Measurements from ENCODE around the gene HSP90B1. TPM values are rescaled to one million over a fixed set of nuclear protein-coding genes. Genes with fewer than 3 reads are reported as not detected.

The HSP90B1 gene
- total and polyA plus RNA-seq, 2 of the 13 experiments (the other 11 are each of a cell fraction or from before 2014, with no cell fraction given) = 800 to 954 TPM

DNA sequence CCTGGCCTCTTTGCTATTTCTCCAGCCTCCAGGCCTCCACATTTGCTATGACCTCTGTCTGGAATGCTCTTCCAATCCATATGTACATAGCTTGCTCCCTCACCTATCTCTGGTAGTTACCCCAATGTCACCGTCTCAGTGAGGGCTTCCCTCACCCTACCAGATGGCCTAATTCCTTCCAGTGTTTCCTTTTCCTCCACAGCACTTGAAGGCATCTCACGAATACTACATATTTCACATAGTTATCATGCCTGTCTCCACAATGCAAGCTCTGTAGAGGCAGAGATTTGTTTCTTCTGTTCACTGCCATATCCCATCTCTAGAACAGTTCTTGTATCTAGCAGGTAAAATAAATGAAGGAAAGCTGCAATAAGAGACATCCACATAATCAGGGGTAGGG, 21.3 kb upstream of the HSP90B1 start:
- 5% methylated on average over 2 of the region's 2 CpGs for WGBS (ENCODE audit: low lambda C conversion rate)
- H3K27ac ChIP-seq (ENCODE audit: extremely low read length, insufficient read depth, low read length) = no peak overlapping the region
- no peaks in the 10 kb centered on the region for H3K79me2 ChIP-seq (ENCODE audit: insufficient read depth, low read length)
- no peak overlapping the region for H3K4me2 ChIP-seq (ENCODE audit: low read depth, low read length)
- no peak for DNase-seq (ENCODE audit: low spot score)
- in situ Hi-C loops (cut with HindIII; ENCODE audit: extremely low pct_ligation_motif_present, low pct_unique_long_range_greater_than_20kb) (no loop called here), intact Hi-C loops (cut with micrococcal nuclease; ENCODE audit: unreplicated experiment) (no loop called here)
- no peaks in the 10 kb centered on the region for H4K20me1 ChIP-seq (ENCODE audit: insufficient read depth, low read length)
- no peak overlapping the region for H3K4me3 ChIP-seq (replicated peaks in 1 of 3; ENCODE audit: insufficient read depth in 1 of 3, low read depth in 2 of 3, low read length in 3 of 3)
- no peak overlapping the region for H2AFZ ChIP-seq (ENCODE audit: low read length)
- TF ChIP-seq ZNF432 (CRISPR knock-in tag; IDR thresholded peaks at IDR 0.05; ENCODE audit: borderline replicate concordance) (no peak), TBL1XR1 (IDR thresholded peaks at IDR 0.05; ENCODE audit: borderline replicate concordance, low read length, partially characterized antibody) (no peak), CHD4 (IDR thresholded peaks at IDR 0.05; ENCODE audit: borderline replicate concordance, low read length) (no peak), RFXANK (CRISPR knock-in tag; IDR thresholded peaks at IDR 0.05) (no peak)
- TF ChIP-seq, protein P1, sequence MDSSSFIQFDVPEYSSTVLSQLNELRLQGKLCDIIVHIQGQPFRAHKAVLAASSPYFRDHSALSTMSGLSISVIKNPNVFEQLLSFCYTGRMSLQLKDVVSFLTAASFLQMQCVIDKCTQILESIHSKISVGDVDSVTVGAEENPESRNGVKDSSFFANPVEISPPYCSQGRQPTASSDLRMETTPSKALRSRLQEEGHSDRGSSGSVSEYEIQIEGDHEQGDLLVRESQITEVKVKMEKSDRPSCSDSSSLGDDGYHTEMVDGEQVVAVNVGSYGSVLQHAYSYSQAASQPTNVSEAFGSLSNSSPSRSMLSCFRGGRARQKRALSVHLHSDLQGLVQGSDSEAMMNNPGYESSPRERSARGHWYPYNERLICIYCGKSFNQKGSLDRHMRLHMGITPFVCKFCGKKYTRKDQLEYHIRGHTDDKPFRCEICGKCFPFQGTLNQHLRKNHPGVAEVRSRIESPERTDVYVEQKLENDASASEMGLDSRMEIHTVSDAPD (CRISPR knock-in tag; IDR thresholded peaks at IDR 0.05) = no peak
- TF ChIP-seq, protein P2, sequence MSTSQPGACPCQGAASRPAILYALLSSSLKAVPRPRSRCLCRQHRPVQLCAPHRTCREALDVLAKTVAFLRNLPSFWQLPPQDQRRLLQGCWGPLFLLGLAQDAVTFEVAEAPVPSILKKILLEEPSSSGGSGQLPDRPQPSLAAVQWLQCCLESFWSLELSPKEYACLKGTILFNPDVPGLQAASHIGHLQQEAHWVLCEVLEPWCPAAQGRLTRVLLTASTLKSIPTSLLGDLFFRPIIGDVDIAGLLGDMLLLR (CRISPR knock-in tag; IDR thresholded peaks at IDR 0.05) = no peak
- POLR2A ChIA-PET = no interaction called here
- peaks cover 0 to 9% of the 10 kb centered on the region in 2 experiments; a peak in 2 of 5 replicates for H3K27me3 ChIP-seq (ENCODE audit: control insufficient read depth in 1 of 2, insufficient read depth in 2 of 2, low read length in 2 of 2)
- no peak for ATAC-seq
- H3K36me3 ChIP-seq (replicated peaks in 1 of 2; ENCODE audit: control insufficient read depth in 1 of 2, insufficient read depth in 2 of 2, low read length in 2 of 2) = no peaks in the 10 kb centered on the region
- no peak for FAIRE-seq
- CTCF ChIA-PET (ENCODE audit: low intra/inter-chr PET ratio, low total read pairs) = no interaction called here
- H3K4me1 ChIP-seq (ENCODE audit: insufficient read depth, low read length) = no peaks in the 10 kb centered on the region
- H3K9me3 ChIP-seq (ENCODE audit: low read length) = no peaks in the 10 kb centered on the region
- no peak overlapping the region for H3K9ac ChIP-seq (ENCODE audit: insufficient read depth, low read depth, low read length)
- BruUV-seq (replicated peaks) = no TSS peak

DNA sequence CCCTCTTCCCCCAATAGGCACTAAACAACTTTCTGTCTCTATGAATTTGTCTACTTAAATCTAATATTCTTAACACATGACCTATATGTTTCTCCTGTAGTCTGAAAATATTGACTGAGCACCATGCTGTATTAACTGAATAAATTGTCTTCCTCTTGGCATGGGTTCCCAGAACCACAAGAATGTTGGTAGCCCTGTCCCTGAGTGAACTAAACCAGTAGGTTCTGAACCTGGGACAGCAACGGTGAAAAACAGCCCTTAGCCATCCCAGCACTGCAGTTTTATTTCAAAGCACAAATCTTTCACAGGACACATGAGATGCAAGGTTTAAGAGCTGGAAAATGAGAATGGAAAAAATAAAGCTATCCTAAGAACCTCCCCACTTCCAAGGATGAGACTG, 20.4 kb upstream of the HSP90B1 start:
- in situ Hi-C loops (cut with HindIII; ENCODE audit: extremely low pct_ligation_motif_present, low pct_unique_long_range_greater_than_20kb) (no loop called here), intact Hi-C loops (cut with micrococcal nuclease; ENCODE audit: unreplicated experiment) (no loop called here)
- POLR2A ChIA-PET = interaction anchor here (0.7 kb wide), 1 partner anchor 8 kb away, joined by 3 read pairs; no protein-coding TSS in a partner anchor
- 0% methylated on average over 1 of the region's 1 CpG for WGBS (ENCODE audit: low lambda C conversion rate)
- H3K9me3 ChIP-seq (ENCODE audit: low read length) = no peaks in the 10 kb centered on the region
- CTCF ChIA-PET (ENCODE audit: low intra/inter-chr PET ratio, low total read pairs) = no interaction called here
- no peak overlapping the region for H3K4me3 ChIP-seq (replicated peaks in 1 of 3; ENCODE audit: insufficient read depth in 1 of 3, low read depth in 2 of 3, low read length in 3 of 3)
- BruUV-seq (replicated peaks) = no TSS peak
- no peaks in the 10 kb centered on the region for H3K79me2 ChIP-seq (ENCODE audit: insufficient read depth, low read length)
- no peaks in the 10 kb centered on the region for H3K36me3 ChIP-seq (replicated peaks in 1 of 2; ENCODE audit: control insufficient read depth in 1 of 2, insufficient read depth in 2 of 2, low read length in 2 of 2)
- no peaks in the 10 kb centered on the region for H3K4me1 ChIP-seq (ENCODE audit: insufficient read depth, low read length)
- no peak overlapping the region for H3K27ac ChIP-seq (ENCODE audit: extremely low read length, insufficient read depth, low read length)
- H3K4me2 ChIP-seq (ENCODE audit: low read depth, low read length) = no peak overlapping the region
- DNase-seq (ENCODE audit: low spot score) = no peak
- ATAC-seq = no peak
- no peak overlapping the region for H2AFZ ChIP-seq (ENCODE audit: low read length)
- no peaks in the 10 kb centered on the region for H4K20me1 ChIP-seq (ENCODE audit: insufficient read depth, low read length)
- peaks cover 0 to 6% of the 10 kb centered on the region in 2 experiments; a peak in 1 of 5 replicates for H3K27me3 ChIP-seq (ENCODE audit: control insufficient read depth in 1 of 2, insufficient read depth in 2 of 2, low read length in 2 of 2)
- no peak for FAIRE-seq
- H3K9ac ChIP-seq (ENCODE audit: insufficient read depth, low read depth, low read length) = no peak overlapping the region
- TF ChIP-seq ESRRA (CRISPR knock-in tag; IDR thresholded peaks at IDR 0.05; ENCODE audit: low read depth) (no peak), YY1 (IDR thresholded peaks at IDR 0.05; ENCODE audit: insufficient read depth, insufficient replicate concordance, low read depth, low read length) (no peak), ATAD3A (CRISPR knock-in tag; IDR thresholded peaks at IDR 0.05) (no peak), ZNF274 (CRISPR knock-in tag; IDR thresholded peaks at IDR 0.05) (no peak), ZNF224 (CRISPR knock-in tag; IDR thresholded peaks at IDR 0.05) (no peak), KLF12 (CRISPR knock-in tag; IDR thresholded peaks at IDR 0.05; ENCODE audit: borderline replicate concordance) (no peak)
- TF ChIP-seq, protein P3, sequence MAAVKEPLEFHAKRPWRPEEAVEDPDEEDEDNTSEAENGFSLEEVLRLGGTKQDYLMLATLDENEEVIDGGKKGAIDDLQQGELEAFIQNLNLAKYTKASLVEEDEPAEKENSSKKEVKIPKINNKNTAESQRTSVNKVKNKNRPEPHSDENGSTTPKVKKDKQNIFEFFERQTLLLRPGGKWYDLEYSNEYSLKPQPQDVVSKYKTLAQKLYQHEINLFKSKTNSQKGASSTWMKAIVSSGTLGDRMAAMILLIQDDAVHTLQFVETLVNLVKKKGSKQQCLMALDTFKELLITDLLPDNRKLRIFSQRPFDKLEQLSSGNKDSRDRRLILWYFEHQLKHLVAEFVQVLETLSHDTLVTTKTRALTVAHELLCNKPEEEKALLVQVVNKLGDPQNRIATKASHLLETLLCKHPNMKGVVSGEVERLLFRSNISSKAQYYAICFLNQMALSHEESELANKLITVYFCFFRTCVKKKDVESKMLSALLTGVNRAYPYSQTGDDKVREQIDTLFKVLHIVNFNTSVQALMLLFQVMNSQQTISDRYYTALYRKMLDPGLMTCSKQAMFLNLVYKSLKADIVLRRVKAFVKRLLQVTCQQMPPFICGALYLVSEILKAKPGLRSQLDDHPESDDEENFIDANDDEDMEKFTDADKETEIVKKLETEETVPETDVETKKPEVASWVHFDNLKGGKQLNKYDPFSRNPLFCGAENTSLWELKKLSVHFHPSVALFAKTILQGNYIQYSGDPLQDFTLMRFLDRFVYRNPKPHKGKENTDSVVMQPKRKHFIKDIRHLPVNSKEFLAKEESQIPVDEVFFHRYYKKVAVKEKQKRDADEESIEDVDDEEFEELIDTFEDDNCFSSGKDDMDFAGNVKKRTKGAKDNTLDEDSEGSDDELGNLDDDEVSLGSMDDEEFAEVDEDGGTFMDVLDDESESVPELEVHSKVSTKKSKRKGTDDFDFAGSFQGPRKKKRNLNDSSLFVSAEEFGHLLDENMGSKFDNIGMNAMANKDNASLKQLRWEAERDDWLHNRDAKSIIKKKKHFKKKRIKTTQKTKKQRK (IDR thresholded peaks at IDR 0.05; ENCODE audit: low read length) = no peak
